SH-SY5Y (cell line): ENCODE data around the gene MAN2B2.

Experiments
- GATA2 ChIP-seq: IDR thresholded peaks from 2 replicates; pipeline ENCODE4 v1.6.1; 2011; ENCODE audit warnings: mild to moderate bottlenecking, low read depth, low read length
- GATA3 ChIP-seq: IDR thresholded peaks from 2 replicates; pipeline ENCODE4 v1.6.1; 2011; ENCODE audit warnings: low read depth, mild to moderate bottlenecking, low read length, moderate library complexity

DNA sequence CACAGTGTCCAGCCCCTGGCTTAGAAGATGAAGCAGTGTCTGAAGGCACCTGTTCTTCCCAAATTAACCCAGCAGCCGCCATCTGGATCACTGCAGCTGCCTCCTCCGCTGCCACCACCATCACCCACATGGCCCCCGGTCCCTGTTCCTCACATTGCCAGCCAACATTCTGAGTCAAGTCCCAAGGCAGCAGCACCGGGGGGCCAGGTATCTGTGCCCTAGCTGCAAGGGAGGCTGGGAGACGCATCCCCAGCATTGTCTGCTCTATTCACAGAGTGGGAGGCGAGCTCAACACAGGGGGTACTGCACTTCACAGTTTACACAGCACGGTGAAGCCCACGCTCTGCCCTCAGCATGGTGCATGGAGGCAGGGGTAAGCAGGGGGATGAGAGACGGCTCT lies 42.3 kb upstream of the MAN2B2 start:
- TF ChIP-seq GATA2: no peak
- no peak for TF ChIP-seq GATA3
